ENCODE data around the gene TFEC. TPM values are rescaled to one million over a fixed set of nuclear protein-coding genes. Genes with fewer than 3 reads are reported as not detected.
"Not testable (repeated sequence)": the region's sequence is repeated elsewhere in the genome, so short reads cannot be mapped to it uniquely, and the experiment has no call there.

Gene TFEC
- total RNA-seq, 4 donors from 2014 or later = 1.5 to 6.1 (median 3.5) TPM

DNA sequence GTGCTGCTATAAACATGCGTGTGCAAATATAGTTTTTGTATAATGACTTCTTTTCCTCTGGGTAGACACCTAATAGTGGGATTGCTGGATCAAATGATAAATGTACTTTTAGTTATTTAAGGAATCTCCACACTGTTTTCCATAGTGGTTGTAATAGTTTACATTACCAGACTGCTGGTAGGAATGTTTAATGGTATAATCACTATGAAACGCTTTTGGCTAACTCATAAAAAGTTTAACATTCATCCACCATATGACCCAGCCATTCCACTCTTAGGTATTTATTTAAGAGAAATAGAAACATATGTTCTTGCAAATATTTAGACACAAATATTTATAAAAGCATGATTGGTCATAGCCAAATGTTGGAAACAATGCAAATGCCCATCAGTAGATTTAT, 32.1 kb upstream of the TFEC start:
- no peaks in the 10 kb centered on the region for H3K27me3 ChIP-seq
- no peaks in the 10 kb centered on the region for H3K36me3 ChIP-seq
- H3K4me1 ChIP-seq = no peaks in the 10 kb centered on the region
- WGBS = 62% methylated on average over 2 of the region's 2 CpGs
- no peak overlapping the region for H3K4me3 ChIP-seq
- TF ChIP-seq, protein P1, sequence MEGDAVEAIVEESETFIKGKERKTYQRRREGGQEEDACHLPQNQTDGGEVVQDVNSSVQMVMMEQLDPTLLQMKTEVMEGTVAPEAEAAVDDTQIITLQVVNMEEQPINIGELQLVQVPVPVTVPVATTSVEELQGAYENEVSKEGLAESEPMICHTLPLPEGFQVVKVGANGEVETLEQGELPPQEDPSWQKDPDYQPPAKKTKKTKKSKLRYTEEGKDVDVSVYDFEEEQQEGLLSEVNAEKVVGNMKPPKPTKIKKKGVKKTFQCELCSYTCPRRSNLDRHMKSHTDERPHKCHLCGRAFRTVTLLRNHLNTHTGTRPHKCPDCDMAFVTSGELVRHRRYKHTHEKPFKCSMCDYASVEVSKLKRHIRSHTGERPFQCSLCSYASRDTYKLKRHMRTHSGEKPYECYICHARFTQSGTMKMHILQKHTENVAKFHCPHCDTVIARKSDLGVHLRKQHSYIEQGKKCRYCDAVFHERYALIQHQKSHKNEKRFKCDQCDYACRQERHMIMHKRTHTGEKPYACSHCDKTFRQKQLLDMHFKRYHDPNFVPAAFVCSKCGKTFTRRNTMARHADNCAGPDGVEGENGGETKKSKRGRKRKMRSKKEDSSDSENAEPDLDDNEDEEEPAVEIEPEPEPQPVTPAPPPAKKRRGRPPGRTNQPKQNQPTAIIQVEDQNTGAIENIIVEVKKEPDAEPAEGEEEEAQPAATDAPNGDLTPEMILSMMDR (IDR thresholded peaks at IDR 0.05) = no peak
- TF ChIP-seq POLR2A (IDR thresholded peaks at IDR 0.05; ENCODE audit: low read depth) = no peak
- TF ChIP-seq EP300 (IDR thresholded peaks at IDR 0.05) = no peak
- TF ChIP-seq POLR2AphosphoS5 (IDR thresholded peaks at IDR 0.05) = no peak
- no peaks in the 10 kb centered on the region for H3K9me3 ChIP-seq
- intact Hi-C loops (cut with DNase I) = no loop called here
- H3K27ac ChIP-seq (replicated peaks in 1 of 4) = no peak overlapping the region
- DNase-seq (ENCODE audit: extremely low spot score) = no peak

DNA sequence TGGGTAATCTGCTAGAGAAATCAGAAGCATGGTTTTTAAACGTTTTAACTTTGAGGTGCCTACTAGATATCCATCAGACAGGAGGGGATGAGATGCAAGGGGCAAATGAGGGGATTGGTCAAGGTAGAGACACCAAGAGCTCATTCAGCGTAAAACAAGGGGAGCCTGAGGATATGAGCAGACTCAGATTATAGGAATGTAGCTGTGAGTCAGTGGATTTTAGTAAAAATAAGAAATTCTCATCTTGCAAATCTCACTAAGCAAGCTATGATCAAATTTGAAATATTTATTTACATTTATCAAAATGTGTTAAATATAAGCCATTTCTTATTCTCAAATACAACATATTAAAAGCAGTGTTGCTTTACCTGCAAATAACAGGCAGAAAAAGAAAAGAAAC, 21.4 kb upstream of the TFEC start:
- TF ChIP-seq POLR2A (IDR thresholded peaks at IDR 0.05; ENCODE audit: low read depth) (no peak), EP300 (IDR thresholded peaks at IDR 0.05) (no peak), POLR2AphosphoS5 (IDR thresholded peaks at IDR 0.05) (no peak)
- TF ChIP-seq, protein P1 (IDR thresholded peaks at IDR 0.05) = no peak
- no peak overlapping the region for H3K4me3 ChIP-seq
- no peak for DNase-seq (ENCODE audit: extremely low spot score)
- intact Hi-C loops (cut with DNase I) = no loop called here
- no peaks in the 10 kb centered on the region for H3K36me3 ChIP-seq
- H3K9me3 ChIP-seq = peaks cover 0 to 8% (median 0%) of the 10 kb centered on the region in 4 donors
- WGBS = 52% methylated on average over 2 of the region's 2 CpGs
- H3K27me3 ChIP-seq = no peaks in the 10 kb centered on the region
- H3K27ac ChIP-seq (replicated peaks in 1 of 4) = no peak overlapping the region
- H3K4me1 ChIP-seq = no peaks in the 10 kb centered on the region

DNA sequence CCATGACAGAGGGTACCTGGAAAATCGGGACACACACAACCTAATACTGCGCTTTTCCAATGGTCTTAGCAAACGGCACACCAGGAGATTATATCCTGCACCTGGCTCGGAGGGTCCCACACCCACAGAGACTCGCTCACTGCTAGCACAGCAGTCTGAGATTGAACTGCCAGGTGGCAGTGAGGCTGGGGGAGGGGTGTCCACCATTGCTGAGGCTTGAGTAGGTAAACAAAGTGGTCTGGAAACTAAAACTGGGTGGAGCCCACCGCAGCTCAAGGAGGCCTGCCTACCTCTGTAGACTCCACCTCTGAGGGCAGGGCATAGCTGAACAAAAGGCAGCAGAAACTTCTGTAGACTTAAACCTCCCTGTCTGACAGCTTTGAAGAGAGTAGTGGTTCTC, 16.7 kb upstream of the TFEC start:
- H3K4me1 ChIP-seq; H3K9me3 ChIP-seq; DNase-seq (ENCODE audit: extremely low spot score); intact Hi-C loops (cut with DNase I); H3K36me3 ChIP-seq; H3K27me3 ChIP-seq; H3K4me3 ChIP-seq; H3K27ac ChIP-seq (replicated peaks in 1 of 4): not testable (repeated sequence)
- WGBS = 82% methylated on average over 5 of the region's 6 CpGs

DNA sequence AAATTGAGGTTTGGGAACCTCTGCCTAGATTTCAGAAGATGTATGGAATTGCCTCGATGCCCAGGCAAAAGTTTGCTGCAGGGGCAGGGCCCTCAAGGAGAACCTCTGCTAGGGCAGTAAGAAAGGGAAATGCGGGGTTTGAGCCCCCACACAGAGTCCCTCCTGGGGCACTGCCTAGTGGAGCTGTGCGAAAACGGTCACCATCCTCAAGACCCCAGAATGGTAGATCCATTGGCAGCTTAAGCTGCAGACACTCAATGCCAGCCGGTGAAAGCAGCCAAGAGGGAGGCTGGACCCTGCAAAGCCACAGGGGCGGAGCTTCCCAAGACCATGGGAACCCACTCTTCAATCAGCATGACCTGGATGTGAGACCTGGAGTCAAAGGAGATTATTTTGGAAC, 15.0 kb upstream of the TFEC start:
- Histone ChIP-seq H3K27me3 (no peaks in the 10 kb centered on the region), H3K9me3 (peaks cover 0 to 10% (median 0%) of the 10 kb centered on the region in 4 donors), H3K36me3 (no peaks in the 10 kb centered on the region), H3K4me1 (no peaks in the 10 kb centered on the region), H3K4me3 (no peak overlapping the region), H3K27ac (replicated peaks in 1 of 4) (no peak overlapping the region)
- intact Hi-C loops (cut with DNase I) = no loop called here
- TF ChIP-seq POLR2AphosphoS5 (IDR thresholded peaks at IDR 0.05) (no peak), POLR2A (IDR thresholded peaks at IDR 0.05; ENCODE audit: low read depth) (no peak), EP300 (IDR thresholded peaks at IDR 0.05) (no peak)
- TF ChIP-seq, protein P1 (IDR thresholded peaks at IDR 0.05) = no peak
- no peak for DNase-seq (ENCODE audit: extremely low spot score)
- WGBS = 84% methylated on average over 5 of the region's 6 CpGs

DNA sequence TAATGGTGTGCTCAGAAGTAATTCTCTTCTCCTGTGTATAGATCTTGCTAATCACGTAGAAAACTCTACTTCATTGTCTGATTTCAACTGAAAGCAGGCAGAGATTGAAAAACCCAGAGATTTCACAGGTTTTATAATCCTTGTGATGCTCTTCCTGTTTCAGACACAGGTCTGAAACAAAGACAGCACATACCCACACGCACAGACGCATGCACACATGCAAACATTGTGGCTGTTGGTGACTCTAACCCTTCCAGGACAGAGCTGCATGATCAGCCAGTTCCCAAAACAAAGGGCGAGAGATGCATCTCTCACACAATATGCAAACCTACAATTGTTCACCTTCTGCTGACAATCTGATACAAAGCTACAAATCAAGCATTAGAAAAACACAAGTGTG, 11.1 kb upstream of the TFEC start:
- Histone ChIP-seq H3K4me3 (no peak overlapping the region), H3K27me3 (no peaks in the 10 kb centered on the region), H3K27ac (replicated peaks in 1 of 4) (no peak overlapping the region), H3K9me3 (no peaks in the 10 kb centered on the region), H3K4me1 (no peaks in the 10 kb centered on the region), H3K36me3 (no peaks in the 10 kb centered on the region)
- intact Hi-C loops (cut with DNase I) = no loop called here
- DNase-seq (ENCODE audit: extremely low spot score) = no peak
- 80% methylated on average over 4 of the region's 4 CpGs for WGBS
- TF ChIP-seq POLR2A (IDR thresholded peaks at IDR 0.05; ENCODE audit: low read depth) (no peak), EP300 (IDR thresholded peaks at IDR 0.05) (no peak), POLR2AphosphoS5 (IDR thresholded peaks at IDR 0.05) (no peak)
- TF ChIP-seq, protein P1 (IDR thresholded peaks at IDR 0.05) = no peak

Measured in esophagus muscularis mucosa (tissue), 4 donors.